ENCODE results near the gene STK35.

GRCh38 chr20:2195614-2196013 lies 94.0 kb downstream of the STK35 start:
- TF ChIP-seq CTCF (IDR thresholded peaks at IDR 0.05) = no peak
- no peak for TF ChIP-seq POLR2A (IDR thresholded peaks at IDR 0.05)
- TF ChIP-seq EP300 (IDR thresholded peaks at IDR 0.05) = no peak

Data from ovary (tissue), 3 donors.